Measurements from ENCODE around the gene DCXR. TPM values are rescaled to one million over a fixed set of nuclear protein-coding genes. Genes with fewer than 3 reads are reported as not detected.
A peak's percentile ranks its signal among the peaks of the same experiment; 100 is the strongest.

The DCXR gene
- total and polyA plus RNA-seq, 2 of the 13 experiments (the other 11 are each of a cell fraction or from before 2014, with no cell fraction given) = 287 to 311 TPM

DNA sequence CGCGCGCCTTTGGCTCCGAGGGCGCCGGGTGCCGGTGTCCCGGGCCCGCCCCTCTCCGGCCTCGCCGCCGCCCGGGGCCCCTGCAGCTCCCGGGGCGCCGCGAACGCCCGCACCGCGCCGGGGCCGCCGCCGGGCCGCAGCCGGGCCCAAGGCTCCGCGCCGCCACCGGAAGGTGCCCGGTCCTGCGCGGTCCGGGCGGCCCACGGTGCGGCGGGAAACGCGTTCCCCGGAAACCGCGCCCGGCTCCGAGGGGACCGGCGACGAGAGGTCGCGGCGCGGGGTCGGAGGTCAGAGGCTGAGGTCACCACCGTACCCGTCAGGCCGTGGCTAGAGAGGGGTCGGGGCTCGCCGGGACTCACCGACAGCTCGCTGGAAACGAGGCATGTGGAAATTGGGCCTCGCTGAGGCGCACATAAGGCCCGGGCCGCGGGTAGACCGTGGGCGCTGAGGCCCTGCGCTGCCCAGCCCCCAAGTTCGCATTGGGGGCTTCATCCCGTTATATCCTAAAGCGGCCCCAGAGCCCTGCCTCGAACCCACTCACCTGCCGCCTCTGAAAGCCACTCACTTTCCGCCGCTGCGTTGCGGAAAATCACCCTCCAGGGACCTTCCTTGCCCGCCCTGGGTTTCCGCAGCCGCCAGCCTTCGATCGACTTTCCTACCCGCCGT, 28.3 kb upstream of the DCXR start, which contains the start of gene DUS1L (continued):
- TF ChIP-seq, protein P1, sequence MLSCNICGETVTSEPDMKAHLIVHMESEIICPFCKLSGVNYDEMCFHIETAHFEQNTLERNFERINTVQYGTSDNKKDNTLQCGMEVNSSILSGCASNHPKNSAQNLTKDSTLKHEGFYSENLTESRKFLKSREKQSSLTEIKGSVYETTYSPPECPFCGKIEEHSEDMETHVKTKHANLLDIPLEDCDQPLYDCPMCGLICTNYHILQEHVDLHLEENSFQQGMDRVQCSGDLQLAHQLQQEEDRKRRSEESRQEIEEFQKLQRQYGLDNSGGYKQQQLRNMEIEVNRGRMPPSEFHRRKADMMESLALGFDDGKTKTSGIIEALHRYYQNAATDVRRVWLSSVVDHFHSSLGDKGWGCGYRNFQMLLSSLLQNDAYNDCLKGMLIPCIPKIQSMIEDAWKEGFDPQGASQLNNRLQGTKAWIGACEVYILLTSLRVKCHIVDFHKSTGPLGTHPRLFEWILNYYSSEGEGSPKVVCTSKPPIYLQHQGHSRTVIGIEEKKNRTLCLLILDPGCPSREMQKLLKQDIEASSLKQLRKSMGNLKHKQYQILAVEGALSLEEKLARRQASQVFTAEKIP (CRISPR knock-in tag; IDR thresholded peaks at IDR 0.05; ENCODE audit: borderline replicate concordance) = no peak
- TF ChIP-seq, protein P2, sequence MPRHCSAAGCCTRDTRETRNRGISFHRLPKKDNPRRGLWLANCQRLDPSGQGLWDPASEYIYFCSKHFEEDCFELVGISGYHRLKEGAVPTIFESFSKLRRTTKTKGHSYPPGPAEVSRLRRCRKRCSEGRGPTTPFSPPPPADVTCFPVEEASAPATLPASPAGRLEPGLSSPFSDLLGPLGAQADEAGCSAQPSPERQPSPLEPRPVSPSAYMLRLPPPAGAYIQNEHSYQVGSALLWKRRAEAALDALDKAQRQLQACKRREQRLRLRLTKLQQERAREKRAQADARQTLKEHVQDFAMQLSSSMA (CRISPR knock-in tag; IDR thresholded peaks at IDR 0.05) = peak; percentile 85; the same call in 1 of the 2 replicates
- TF ChIP-seq, protein P3, sequence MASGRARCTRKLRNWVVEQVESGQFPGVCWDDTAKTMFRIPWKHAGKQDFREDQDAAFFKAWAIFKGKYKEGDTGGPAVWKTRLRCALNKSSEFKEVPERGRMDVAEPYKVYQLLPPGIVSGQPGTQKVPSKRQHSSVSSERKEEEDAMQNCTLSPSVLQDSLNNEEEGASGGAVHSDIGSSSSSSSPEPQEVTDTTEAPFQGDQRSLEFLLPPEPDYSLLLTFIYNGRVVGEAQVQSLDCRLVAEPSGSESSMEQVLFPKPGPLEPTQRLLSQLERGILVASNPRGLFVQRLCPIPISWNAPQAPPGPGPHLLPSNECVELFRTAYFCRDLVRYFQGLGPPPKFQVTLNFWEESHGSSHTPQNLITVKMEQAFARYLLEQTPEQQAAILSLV (CRISPR knock-in tag; IDR thresholded peaks at IDR 0.05; ENCODE audit: borderline replicate concordance) = peak; percentile 84; the same call in 1 of the 2 replicates
- no peak for TF ChIP-seq ARID2 (CRISPR knock-in tag; IDR thresholded peaks at IDR 0.05; ENCODE audit: borderline replicate concordance)
- peak; percentile 72; the same call in 1 of the 2 replicates for TF ChIP-seq FOXC1 (CRISPR knock-in tag; IDR thresholded peaks at IDR 0.05; ENCODE audit: borderline replicate concordance)
- peak; percentile 81; the same call in 1 of the 2 replicates for TF ChIP-seq ZNF563 (CRISPR knock-in tag; IDR thresholded peaks at IDR 0.05)
- peak; percentile 96 for TF ChIP-seq ESRRA (CRISPR knock-in tag; IDR thresholded peaks at IDR 0.05; ENCODE audit: low read depth)
- TF ChIP-seq MAF1 (CRISPR knock-in tag; IDR thresholded peaks at IDR 0.05; ENCODE audit: borderline replicate concordance) = no peak
- TF ChIP-seq, protein P4, sequence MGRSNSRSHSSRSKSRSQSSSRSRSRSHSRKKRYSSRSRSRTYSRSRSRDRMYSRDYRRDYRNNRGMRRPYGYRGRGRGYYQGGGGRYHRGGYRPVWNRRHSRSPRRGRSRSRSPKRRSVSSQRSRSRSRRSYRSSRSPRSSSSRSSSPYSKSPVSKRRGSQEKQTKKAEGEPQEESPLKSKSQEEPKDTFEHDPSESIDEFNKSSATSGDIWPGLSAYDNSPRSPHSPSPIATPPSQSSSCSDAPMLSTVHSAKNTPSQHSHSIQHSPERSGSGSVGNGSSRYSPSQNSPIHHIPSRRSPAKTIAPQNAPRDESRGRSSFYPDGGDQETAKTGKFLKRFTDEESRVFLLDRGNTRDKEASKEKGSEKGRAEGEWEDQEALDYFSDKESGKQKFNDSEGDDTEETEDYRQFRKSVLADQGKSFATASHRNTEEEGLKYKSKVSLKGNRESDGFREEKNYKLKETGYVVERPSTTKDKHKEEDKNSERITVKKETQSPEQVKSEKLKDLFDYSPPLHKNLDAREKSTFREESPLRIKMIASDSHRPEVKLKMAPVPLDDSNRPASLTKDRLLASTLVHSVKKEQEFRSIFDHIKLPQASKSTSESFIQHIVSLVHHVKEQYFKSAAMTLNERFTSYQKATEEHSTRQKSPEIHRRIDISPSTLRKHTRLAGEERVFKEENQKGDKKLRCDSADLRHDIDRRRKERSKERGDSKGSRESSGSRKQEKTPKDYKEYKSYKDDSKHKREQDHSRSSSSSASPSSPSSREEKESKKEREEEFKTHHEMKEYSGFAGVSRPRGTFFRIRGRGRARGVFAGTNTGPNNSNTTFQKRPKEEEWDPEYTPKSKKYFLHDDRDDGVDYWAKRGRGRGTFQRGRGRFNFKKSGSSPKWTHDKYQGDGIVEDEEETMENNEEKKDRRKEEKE (IDR thresholded peaks at IDR 0.05) = no peak
- 0 out of 2 replicates have a peak, but pooled peaks have one; percentile 24 for TF ChIP-seq GPN1 (CRISPR knock-in tag; IDR thresholded peaks at IDR 0.05; ENCODE audit: borderline replicate concordance)
- TF ChIP-seq, protein P5, sequence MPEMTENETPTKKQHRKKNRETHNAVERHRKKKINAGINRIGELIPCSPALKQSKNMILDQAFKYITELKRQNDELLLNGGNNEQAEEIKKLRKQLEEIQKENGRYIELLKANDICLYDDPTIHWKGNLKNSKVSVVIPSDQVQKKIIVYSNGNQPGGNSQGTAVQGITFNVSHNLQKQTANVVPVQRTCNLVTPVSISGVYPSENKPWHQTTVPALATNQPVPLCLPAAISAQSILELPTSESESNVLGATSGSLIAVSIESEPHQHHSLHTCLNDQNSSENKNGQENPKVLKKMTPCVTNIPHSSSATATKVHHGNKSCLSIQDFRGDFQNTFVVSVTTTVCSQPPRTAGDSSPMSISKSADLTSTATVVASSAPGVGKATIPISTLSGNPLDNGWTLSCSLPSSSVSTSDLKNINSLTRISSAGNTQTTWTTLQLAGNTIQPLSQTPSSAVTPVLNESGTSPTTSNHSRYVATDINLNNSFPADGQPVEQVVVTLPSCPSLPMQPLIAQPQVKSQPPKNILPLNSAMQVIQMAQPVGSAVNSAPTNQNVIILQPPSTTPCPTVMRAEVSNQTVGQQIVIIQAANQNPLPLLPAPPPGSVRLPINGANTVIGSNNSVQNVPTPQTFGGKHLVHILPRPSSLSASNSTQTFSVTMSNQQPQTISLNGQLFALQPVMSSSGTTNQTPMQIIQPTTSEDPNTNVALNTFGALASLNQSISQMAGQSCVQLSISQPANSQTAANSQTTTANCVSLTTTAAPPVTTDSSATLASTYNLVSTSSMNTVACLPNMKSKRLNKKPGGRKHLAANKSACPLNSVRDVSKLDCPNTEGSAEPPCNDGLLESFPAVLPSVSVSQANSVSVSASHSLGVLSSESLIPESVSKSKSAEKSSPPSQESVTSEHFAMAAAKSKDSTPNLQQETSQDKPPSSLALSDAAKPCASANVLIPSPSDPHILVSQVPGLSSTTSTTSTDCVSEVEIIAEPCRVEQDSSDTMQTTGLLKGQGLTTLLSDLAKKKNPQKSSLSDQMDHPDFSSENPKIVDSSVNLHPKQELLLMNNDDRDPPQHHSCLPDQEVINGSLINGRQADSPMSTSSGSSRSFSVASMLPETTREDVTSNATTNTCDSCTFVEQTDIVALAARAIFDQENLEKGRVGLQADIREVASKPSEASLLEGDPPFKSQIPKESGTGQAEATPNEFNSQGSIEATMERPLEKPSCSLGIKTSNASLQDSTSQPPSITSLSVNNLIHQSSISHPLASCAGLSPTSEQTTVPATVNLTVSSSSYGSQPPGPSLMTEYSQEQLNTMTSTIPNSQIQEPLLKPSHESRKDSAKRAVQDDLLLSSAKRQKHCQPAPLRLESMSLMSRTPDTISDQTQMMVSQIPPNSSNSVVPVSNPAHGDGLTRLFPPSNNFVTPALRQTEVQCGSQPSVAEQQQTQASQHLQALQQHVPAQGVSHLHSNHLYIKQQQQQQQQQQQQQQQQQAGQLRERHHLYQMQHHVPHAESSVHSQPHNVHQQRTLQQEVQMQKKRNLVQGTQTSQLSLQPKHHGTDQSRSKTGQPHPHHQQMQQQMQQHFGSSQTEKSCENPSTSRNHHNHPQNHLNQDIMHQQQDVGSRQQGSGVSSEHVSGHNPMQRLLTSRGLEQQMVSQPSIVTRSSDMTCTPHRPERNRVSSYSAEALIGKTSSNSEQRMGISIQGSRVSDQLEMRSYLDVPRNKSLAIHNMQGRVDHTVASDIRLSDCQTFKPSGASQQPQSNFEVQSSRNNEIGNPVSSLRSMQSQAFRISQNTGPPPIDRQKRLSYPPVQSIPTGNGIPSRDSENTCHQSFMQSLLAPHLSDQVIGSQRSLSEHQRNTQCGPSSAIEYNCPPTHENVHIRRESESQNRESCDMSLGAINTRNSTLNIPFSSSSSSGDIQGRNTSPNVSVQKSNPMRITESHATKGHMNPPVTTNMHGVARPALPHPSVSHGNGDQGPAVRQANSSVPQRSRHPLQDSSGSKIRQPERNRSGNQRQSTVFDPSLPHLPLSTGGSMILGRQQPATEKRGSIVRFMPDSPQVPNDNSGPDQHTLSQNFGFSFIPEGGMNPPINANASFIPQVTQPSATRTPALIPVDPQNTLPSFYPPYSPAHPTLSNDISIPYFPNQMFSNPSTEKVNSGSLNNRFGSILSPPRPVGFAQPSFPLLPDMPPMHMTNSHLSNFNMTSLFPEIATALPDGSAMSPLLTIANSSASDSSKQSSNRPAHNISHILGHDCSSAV (CRISPR knock-in tag; IDR thresholded peaks at IDR 0.05; ENCODE audit: borderline replicate concordance) = no peak
- no peak for TF ChIP-seq MAFK (conservative IDR thresholded peaks at IDR 0.05 in 1 of 2, IDR thresholded peaks at IDR 0.05 in 1 of 2; ENCODE audit: low read length in 2 of 2)
